GM12872 (cell line): Measurements from ENCODE around the gene EMC9.

ENCODE experiments used
- TF ChIP-seq, protein P1 (sequence below): IDR thresholded peaks from 3 replicates; pipeline ENCODE4 v1.5.1; 2011; ENCODE audit warnings: low read depth, mild to moderate bottlenecking, low read length, moderate library complexity; ENCODE audit not compliant: insufficient read depth

Gene EMC9

DNA sequence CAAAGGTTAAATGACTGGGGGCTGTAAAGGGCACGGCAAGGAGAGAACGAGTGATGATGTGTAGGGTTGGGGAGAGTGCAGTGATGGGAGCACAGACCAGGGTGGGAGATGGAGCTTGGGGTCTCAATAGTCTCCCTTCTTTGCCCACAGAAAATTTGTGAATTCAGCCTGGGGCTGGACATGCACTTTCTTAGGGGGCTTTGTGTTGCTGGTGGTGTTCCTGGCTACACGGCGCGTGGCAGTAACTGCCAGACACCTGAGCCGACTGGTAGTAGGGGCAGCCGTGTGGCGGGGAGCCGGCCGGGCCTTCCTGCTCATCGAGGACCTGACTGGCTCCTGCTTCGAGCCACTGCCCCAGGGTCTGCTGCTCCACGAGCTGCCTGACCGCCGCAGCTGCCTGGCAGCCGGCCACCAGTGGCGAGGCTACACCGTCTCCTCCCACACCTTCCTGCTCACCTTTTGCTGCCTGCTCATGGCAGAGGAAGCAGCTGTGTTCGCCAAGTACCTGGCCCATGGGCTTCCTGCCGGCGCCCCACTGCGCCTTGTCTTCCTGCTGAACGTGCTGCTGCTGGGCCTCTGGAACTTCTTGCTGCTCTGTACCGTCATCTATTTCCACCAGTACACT, 9.2 kb downstream of the EMC9 start:
- TF ChIP-seq, protein P1, sequence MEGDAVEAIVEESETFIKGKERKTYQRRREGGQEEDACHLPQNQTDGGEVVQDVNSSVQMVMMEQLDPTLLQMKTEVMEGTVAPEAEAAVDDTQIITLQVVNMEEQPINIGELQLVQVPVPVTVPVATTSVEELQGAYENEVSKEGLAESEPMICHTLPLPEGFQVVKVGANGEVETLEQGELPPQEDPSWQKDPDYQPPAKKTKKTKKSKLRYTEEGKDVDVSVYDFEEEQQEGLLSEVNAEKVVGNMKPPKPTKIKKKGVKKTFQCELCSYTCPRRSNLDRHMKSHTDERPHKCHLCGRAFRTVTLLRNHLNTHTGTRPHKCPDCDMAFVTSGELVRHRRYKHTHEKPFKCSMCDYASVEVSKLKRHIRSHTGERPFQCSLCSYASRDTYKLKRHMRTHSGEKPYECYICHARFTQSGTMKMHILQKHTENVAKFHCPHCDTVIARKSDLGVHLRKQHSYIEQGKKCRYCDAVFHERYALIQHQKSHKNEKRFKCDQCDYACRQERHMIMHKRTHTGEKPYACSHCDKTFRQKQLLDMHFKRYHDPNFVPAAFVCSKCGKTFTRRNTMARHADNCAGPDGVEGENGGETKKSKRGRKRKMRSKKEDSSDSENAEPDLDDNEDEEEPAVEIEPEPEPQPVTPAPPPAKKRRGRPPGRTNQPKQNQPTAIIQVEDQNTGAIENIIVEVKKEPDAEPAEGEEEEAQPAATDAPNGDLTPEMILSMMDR = no peak

DNA sequence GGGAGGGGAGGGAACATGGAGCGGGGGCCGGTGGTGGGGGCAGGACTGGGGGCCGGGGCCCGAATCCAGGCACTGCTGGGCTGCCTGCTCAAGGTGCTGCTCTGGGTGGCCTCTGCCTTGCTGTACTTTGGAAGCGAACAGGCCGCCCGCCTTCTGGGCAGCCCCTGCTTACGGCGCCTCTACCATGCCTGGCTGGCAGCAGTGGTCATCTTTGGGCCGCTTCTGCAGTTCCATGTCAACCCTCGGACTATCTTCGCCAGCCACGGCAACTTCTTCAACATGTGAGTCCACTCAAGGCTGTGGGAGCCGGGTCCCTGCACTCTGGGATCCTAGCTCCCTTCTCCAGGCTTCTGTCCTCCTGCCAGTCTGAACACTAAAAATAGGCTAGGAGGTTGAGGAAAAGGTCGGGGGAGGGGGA, 9.8 kb downstream of the EMC9 start:
- TF ChIP-seq, protein P1 = no peak

DNA sequence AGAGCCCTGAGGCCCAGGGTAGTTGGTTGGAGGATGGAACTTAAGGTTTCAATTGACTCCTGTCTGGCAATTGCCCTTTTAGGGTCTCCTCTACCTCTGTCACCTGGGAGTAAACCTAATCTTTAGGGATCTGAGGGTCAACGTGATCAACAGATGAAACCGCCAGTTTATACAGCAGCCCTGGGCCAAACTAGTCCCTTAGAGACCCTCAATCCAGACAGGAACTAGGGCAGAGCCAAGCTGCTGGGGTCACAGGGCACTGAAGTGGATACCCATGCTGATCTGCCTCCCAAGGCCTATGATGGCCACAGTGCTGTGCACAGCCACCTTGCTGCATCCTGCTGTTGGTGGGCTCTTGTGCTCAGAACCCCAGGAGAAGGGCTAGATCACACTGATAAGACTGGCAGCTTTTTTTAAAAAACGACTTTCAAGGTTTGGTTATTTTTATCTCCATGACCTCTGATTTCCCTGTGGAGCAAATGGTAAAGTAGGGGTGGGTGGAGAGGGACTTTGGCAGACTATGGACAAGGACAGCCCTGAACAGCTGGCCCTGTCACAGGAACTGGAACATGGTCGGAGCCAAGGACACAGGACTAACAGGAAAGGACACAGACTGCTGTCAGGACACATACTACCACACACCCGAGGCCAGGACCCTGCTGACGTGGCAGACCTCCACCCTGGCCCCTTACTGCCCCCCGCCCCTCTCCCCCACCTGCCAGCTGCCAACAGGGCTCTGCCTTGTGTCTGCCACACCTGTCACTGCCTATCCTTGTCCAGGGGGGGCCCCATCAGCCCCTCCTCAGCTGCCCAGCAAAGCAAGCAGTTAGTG, 10.5 kb downstream of the EMC9 start:
- TF ChIP-seq, protein P1 = no peak

DNA sequence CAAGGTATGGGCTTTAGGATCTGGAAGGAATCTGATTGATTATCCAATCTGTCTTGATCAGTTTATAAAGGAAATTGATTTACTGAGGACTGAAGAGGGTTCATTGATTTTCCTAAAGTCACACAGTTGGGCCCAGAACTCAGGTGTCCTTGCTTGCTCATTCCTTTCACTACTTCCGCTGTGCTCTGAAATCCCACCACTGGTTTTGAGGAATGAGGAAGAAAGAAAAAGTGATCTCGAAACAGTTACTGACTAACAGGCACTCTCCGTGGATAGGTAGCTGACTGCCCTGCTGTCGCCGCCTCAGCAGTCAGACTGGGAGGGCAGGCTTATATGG, 11.0 kb downstream of the EMC9 start, which contains the start of gene FITM1:
FITM1 (plus strand) TSS at position 280 of the 337 bp plus-strand sequence. CDS start 905 bp downstream, outside the sequence.
- TF ChIP-seq, protein P1 = no peak

DNA sequence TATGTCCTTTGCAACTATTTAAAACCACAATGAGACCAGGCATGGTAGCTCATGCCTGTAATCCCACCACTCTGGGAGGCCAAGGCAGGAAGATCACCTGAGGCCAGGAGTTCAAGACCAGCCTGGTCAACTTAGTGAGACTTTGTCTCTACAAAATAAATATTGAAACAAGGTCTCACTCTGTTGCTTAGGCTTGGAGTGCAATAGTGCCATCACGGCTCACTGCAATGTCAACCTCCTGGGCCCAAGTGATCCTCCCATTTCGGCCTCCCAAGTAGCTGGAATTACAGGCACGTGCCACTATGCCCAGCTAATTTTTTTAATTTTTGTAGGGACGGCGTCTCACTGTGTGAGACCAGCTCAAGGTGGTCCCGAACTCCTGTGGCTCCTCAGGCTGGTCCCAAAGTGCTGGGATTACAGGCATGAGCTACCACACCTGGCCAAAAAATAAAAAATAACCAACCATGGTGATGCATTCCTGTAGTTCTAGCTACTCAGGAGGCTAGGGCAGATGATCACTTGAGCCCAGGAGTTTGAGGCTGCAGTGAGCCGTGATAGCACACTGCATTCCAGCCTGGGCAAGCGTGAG, 11.9 kb downstream of the EMC9 start:
- TF ChIP-seq, protein P1 = no peak

DNA sequence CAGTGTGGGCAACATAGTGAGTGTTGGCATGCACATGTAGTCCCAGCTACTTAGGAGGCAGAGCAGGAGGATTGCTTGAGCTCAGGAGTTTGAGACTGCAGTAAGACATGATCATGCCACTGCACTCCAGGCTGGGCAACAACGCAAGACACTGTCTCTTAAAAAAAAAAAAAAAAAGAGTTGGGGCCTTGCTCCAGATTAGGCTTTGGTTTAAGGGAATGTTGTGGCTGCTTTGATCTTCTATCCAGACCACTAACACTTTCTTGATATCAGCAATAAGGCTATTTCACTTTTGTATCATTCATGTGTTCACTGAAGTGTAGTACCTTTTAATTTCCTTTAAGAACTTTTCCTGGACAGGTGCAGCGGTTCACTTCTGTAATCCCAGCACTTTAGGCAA, 13.7 kb downstream of the EMC9 start:
- TF ChIP-seq, protein P1 = no peak

DNA sequence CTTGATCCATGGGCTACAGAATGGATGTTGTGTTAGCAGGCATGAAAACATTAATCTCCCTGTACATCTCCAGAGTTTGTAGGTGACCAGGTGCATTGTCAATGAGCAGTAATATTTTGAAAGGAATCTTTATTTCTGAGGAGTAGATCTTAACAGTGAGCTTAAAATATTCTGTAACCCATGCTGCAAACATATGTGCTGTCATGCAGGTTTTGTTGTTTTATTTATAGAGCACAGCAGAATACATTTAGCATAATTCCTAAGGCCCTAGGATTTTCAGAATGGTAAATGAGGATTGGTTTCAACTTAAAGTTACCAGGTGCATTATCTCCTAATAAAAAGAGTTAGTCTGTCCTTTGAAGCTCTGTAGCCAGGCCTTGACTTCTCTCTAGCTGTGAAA, 14.5 kb downstream of the EMC9 start:
- TF ChIP-seq, protein P1 = no peak
